Measurements from ENCODE around the gene TJP1. TPM values are rescaled to one million over a fixed set of nuclear protein-coding genes. Genes with fewer than 3 reads are reported as not detected.
"Not testable (repeated sequence)": the region's sequence is repeated elsewhere in the genome, so short reads cannot be mapped to it uniquely, and the experiment has no call there.

The TJP1 gene
- total RNA-seq, 1 donor from 2014 or later, result 24.9 TPM

GRCh38 chr15:29686079-29686425 lies 136.2 kb downstream of the TJP1 start:
- ATAC-seq, result no peak
- no peak for DNase-seq (ENCODE audit: low spot score)

GRCh38 chr15:29685156-29686078 lies 136.9 kb downstream of the TJP1 start:
- DNase-seq (ENCODE audit: low spot score), result peak; percentile 28

DNA sequence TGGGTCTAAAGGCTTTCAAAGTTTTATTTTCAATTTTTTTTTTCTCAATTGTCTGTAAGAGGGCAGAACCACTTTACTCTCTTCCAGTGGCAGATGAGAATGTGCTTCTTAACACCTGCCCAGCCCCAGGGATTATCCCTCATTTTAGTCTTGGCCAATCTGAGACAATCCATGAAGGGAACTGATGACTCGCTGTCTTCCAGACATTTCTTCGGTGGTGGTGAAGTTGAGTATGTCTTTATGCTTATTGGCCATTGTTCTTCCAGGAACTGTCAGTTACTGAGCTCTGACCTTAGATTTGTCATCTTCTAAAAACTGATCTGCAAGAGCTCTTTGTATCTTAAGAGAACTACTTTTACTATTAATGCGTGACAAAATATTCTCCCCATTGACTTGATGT lies 139.5 kb downstream of the TJP1 start:
- ATAC-seq, result no peak

More at GRCh38 chr15:29685156-29686078, 136.9 kb downstream of the TJP1 start:
- ATAC-seq, result no peak

GRCh38 chr15:29682361-29682760 lies 139.9 kb downstream of the TJP1 start:
- peak; percentile 26 for DNase-seq (ENCODE audit: low spot score)

More for the DNA sequence above, 139.5 kb downstream of the TJP1 start:
- DNase-seq (ENCODE audit: low spot score), result no peak

DNA sequence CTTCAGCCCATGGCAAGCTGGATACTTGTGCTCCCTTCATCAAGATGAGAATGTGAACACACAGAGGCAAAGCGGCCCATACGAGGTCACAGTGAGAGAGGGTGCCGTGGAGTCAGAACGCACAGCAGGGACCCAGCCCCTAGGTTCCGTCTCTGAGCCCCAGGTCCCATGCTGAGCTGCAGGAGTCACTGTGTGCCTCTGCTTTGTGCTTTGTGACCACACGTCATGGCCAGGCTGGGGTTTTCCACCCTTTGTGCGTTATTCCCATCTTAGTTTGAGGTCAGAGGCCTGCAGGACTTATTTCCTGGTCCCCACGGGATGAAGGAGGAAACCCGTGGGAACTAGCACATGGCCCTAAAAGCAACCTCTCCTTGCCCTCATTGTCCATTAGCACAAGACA lies 140.3 kb downstream of the TJP1 start:
- DNase-seq (ENCODE audit: low spot score) (no peak), ATAC-seq (no peak)

More at GRCh38 chr15:29682361-29682760, 139.9 kb downstream of the TJP1 start:
- ATAC-seq, result no peak

- ATAC-seq (no peak), DNase-seq (ENCODE audit: low spot score) (peak; percentile 28)
Observed at GRCh38 chr15:29681166-29681845, 141.0 kb downstream of the TJP1 start.

GRCh38 chr15:29680465-29681165 lies 141.7 kb downstream of the TJP1 start:
- ATAC-seq, result no peak
- no peak for DNase-seq (ENCODE audit: low spot score)

GRCh38 chr15:29678504-29679034 lies 143.7 kb downstream of the TJP1 start:
- no peak for ATAC-seq
- no peak for DNase-seq (ENCODE audit: low spot score)

DNA sequence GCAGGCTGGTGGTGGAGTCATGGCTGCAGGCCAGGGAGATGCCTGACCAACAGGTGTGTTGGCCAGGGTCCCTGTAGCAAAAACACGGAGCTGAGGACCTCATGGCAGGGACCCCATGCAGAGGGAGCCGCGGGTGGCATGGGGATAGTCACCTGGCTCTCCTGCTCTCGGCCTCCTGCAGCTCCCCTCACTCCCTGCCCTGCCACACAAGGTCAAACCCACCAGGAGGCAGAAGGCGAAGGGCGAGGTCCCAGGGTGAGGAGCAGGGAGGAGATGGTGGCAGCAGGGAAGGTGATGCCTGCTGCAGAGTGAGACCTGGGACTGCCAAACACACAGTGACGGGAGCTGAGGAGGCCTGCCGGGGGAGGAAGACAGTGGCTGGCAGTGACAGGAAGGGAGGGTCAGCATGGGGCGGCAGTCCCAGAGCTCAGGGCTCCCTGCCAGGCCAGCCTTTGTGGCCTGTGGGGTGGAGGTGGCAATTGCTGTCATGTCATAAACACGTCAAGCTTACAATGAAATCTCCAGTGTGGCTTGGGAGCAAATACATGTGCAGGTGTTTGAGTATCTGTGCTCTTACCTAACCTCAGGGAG lies 144.3 kb downstream of the TJP1 start:
- no peak for ATAC-seq
- no peak for DNase-seq (ENCODE audit: low spot score)

DNA sequence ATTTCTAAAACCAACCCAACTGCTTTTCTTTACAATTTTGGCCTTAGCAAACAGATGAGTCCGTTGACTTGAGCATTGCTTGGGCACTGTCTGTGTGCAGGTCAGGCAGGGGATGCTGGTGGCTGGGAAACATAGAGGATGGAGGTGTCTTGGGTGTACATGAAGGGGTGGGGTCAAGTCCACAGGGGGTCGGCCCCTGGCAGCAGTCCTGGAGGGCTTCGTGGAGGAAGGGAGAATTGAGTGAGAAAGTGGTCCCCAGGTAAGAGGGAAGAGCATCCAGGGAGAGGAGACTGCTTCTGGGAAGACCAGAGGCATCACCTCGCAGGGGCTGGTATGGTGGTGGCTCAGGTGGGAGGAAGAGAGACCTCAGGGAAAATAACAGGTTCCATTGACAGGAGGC lies 144.8 kb downstream of the TJP1 start:
- no peak for ATAC-seq
- no peak for DNase-seq (ENCODE audit: low spot score)

DNA sequence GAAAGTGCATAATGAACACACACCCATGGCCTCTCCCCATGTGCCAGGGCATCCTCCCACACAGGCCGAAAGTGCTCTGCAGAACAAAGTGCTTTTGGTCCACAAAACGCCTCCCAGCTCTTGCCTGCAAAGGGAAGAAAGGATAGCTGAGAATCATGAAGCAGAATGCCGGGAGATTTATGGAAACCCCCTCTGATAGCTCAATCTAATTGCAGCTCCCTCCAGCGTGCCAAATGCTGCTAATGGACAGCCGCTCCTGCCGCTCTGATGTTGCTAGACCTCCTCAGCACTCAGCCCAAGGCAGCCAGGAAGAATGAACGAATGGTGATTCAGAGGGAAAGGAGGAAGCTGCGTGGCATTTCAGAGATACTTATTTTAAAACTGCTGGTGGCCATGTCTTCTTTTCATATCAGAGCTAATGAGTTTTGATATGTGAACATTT lies 145.3 kb downstream of the TJP1 start:
- ATAC-seq (no peak), DNase-seq (ENCODE audit: low spot score) (no peak)

- ATAC-seq; DNase-seq (ENCODE audit: low spot score): not testable (repeated sequence)
Observed at GRCh38 chr15:29676374-29676960, 145.8 kb downstream of the TJP1 start.

DNA sequence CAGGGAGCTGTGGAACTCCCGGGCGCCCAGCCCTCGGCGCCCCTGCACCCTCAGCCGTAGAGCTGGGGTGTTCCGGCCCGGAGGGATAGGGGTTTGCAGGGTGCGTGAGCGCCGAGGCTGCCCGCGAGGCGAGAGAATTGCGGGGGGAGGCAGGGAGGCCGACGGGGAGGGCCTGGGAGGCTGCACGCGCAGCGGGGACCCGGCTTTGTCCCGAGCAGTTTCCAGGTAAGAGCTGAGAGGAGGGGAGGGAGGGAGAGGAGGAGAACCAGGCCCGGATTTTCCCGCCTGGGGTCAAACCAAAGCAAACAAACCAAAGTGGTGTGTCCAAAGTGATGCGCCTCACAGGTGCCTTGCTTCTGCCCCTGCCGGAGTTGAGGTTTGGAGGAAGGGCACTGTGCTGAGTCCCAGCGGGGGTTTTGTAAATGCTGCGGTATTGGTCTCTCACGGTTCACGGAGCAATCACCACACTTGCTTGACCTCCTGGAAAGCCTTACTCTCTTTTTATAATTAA lies 146.4 kb downstream of the TJP1 start:
- ATAC-seq, result no peak

GRCh38 chr15:29674661-29675533 lies 147.4 kb downstream of the TJP1 start:
- ATAC-seq (peak; percentile 85), DNase-seq (ENCODE audit: low spot score) (peak; percentile 83)

More for the DNA sequence above, 146.4 kb downstream of the TJP1 start:
- DNase-seq (ENCODE audit: low spot score), result no peak

- no peak for ATAC-seq
- DNase-seq (ENCODE audit: low spot score), result no peak
Observed at GRCh38 chr15:29672923-29673809, 149.1 kb downstream of the TJP1 start.

DNA sequence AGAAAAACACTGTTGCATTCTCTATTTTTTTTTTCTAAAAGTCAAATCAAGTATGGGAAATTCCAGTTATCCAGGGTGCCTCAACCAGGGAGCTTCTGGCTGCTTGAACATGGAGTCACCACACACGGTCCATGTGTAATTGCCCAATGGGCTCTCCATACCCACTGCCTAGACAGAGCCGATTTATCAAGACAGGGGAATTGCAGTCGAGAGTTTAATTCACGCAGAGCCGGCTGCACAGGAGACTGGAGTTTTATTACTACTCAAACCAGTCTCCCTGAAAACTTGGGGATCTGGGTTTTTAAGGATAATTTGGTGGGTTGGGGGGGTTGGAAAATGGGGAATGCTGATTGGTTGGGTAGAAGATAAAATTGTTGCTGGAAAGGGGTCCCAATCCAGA lies 149.8 kb downstream of the TJP1 start:
- ATAC-seq, result no peak
- no peak for DNase-seq (ENCODE audit: low spot score)

DNA sequence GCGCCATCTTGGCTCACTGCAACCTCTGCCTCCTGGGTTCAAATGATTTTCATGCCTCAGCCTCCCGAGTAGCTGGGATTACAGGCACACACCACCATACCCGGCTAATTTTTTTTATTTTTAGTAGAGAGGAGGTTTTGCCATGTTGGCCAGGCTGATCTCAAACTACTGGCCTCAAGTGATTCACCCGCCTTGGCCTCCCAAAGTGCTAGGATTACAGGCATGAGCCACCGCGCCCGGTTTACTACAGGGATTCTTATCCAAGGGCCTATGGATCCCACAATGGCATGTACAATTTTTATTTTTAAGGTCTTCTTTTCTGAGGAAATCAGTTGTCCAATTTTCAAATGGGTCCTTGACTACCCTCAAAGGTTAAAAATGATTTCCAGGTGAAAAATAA lies 150.2 kb downstream of the TJP1 start:
- not testable (repeated sequence) for DNase-seq (ENCODE audit: low spot score); ATAC-seq

Measured in left lobe of liver (tissue), 2 donors.